A549 (cell line): ENCODE measurements around the gene CD200R1. TPM values are rescaled to one million over a fixed set of nuclear protein-coding genes. Genes with fewer than 3 reads are reported as not detected.

Source experiments
- ATAC-seq, 2 experiments: fragments of 200-7000 bp in 1 of 2; fragments of >200 bp in 1 of 2; cut with Nextera tagmentation in 1 of 2; cut with Tn5 transposase in 1 of 2; 3 replicates each; pipeline versions ENCODE4 v1.8.0 to v1.9.1; 2018 to 2020; ENCODE audit warnings: mild to moderate bottlenecking in 1 of 2, moderate library complexity in 1 of 2
- CTCF ChIA-PET: fragments of 300-600 bp; sonication (Branson Sonifier 250); formaldehyde crosslinking; extraction: SDS; loops from one replicate; lab custom pipeline; 2021; ENCODE audit warnings: antibody characterized with exemption, inconsistent platforms; lab: Yijun Ruan, JAX
- POLR2A ChIA-PET: fragments of 350-600 bp; formaldehyde crosslinking; extraction: SDS; loops from one replicate; lab custom pipeline; 2021; ENCODE audit warnings: antibody characterized with exemption, inconsistent platforms; lab: Yijun Ruan, JAX
- DNase-seq, 2 experiments: peaks; one replicate each; pipeline versions ENCODE4 v3.0.0 to v3.0.0-alpha.2; 2011 to 2016; ENCODE audit warnings: low read depth in 1 of 2, low spot score in 1 of 2
- FAIRE-seq: peaks from 2 replicates; lab custom pipeline; 2011; peaks lifted over from hg19 to GRCh38; lab: Jason Lieb, UNC
- H3K27ac ChIP-seq, 2 experiments: fragments of >200 bp; sonication (Bioruptor Twin); formaldehyde crosslinking; 3 replicates each; pipeline ENCODE4 v1.5.1; 2016 to 2017
- H3K4me1 ChIP-seq: fragments of >200 bp; sonication (Bioruptor Twin); formaldehyde crosslinking; 3 replicates; pipeline ENCODE4 v1.6.1; 2016
- H3K4me2 ChIP-seq: fragments of >200 bp; sonication (Bioruptor Twin); formaldehyde crosslinking; 3 replicates; pipeline ENCODE4 v1.6.1; 2016
- H3K4me3 ChIP-seq: fragments of >200 bp; sonication (Bioruptor Twin); formaldehyde crosslinking; 3 replicates; pipeline ENCODE4 v1.5.1; 2016
- H3K9me3 ChIP-seq: fragments of >200 bp; sonication (Bioruptor Twin); formaldehyde crosslinking; 3 replicates; pipeline ENCODE4 v1.6.1; 2016
- BHLHE40 ChIP-seq: IDR thresholded peaks from 2 replicates; pipeline ENCODE4 v1.6.1; 2012; ENCODE audit warnings: low read depth, low read length, inconsistent platforms
- CBX2 ChIP-seq: fragments of 200-600 bp; sonication (generic); IDR thresholded peaks from 2 replicates; pipeline ENCODE4 v1.6.1; 2016; ENCODE audit warnings: low read depth, mild to moderate bottlenecking, borderline replicate concordance
- CEBPB ChIP-seq, 2 experiments: fragments of >200 bp in 1 of 2; sonication (Bioruptor Twin) in 1 of 2; formaldehyde crosslinking in 1 of 2; IDR thresholded peaks; 2 replicates each; pipeline ENCODE4 v1.6.1; 2012 to 2016
- CHD2 ChIP-seq: fragments of 150-350 bp; IDR thresholded peaks from 2 replicates; pipeline ENCODE4 v1.6.1; 2014; ENCODE audit warnings: low read length; ENCODE audit not compliant: partially characterized antibody
- E2F6 ChIP-seq: IDR thresholded peaks from 2 replicates; pipeline ENCODE4 v1.6.1; 2012; ENCODE audit warnings: low read depth, borderline replicate concordance
- EHF ChIP-seq: fragments of 250-450 bp; sonication (Bioruptor Pico); IDR thresholded peaks from 2 replicates; pipeline ENCODE4 v1.5.0; 2020; ENCODE audit warnings: mild to moderate bottlenecking
- EHMT2 ChIP-seq: fragments of 200-600 bp; sonication (generic); IDR thresholded peaks from 2 replicates; pipeline ENCODE4 v1.6.1; 2016; ENCODE audit warnings: antibody characterized with exemption, low read depth, mild to moderate bottlenecking, moderate library complexity
- ESRRA ChIP-seq: fragments of 150-350 bp; IDR thresholded peaks from 2 replicates; pipeline ENCODE4 v1.6.1; 2014; ENCODE audit warnings: mild to moderate bottlenecking, low read length, borderline replicate concordance
- FOSB ChIP-seq: fragments of 250-450 bp; sonication (Bioruptor Pico); IDR thresholded peaks from 2 replicates; pipeline ENCODE4 v1.5.0; 2020; ENCODE audit warnings: mild to moderate bottlenecking, moderate library complexity
- FOSL2 ChIP-seq, 2 experiments: fragments of 450-650 bp in 1 of 2; fragments of >200 bp in 1 of 2; sonication (Bioruptor Twin) in 1 of 2; formaldehyde crosslinking; IDR thresholded peaks; 2 replicates each; pipeline versions ENCODE4 v1.5.0 to v1.6.1; 2016 to 2020; ENCODE audit warnings: mild to moderate bottlenecking in 1 of 2, moderate library complexity in 1 of 2
- FOXS1 ChIP-seq: fragments of 250-450 bp; sonication (Bioruptor Pico); IDR thresholded peaks from 2 replicates; pipeline ENCODE4 v1.5.0; 2020; ENCODE audit warnings: mild to moderate bottlenecking, moderate library complexity
- GATA3 ChIP-seq: IDR thresholded peaks from 2 replicates; pipeline ENCODE4 v1.6.1; 2012; ENCODE audit warnings: borderline replicate concordance
- HOXB13 ChIP-seq: fragments of 250-450 bp; sonication (Bioruptor Pico); IDR thresholded peaks from 2 replicates; pipeline ENCODE4 v1.5.0; 2020; ENCODE audit warnings: low read depth, mild to moderate bottlenecking, moderate library complexity
- HOXB5 ChIP-seq: fragments of 250-450 bp; sonication (Bioruptor Pico); IDR thresholded peaks from 2 replicates; pipeline ENCODE4 v1.5.0; 2020; ENCODE audit warnings: mild to moderate bottlenecking, moderate library complexity
- KDM5A ChIP-seq: fragments of 200-600 bp; sonication (generic); IDR thresholded peaks from 2 replicates; pipeline ENCODE4 v1.6.1; 2016; ENCODE audit warnings: antibody characterized with exemption, mild to moderate bottlenecking
- MAFK ChIP-seq: fragments of 450-650 bp; IDR thresholded peaks from 2 replicates; pipeline ENCODE4 v1.6.1; 2014; ENCODE audit not compliant: partially characterized antibody
- MAZ ChIP-seq: fragments of 150-350 bp; IDR thresholded peaks from 2 replicates; pipeline ENCODE4 v1.6.1; 2014; ENCODE audit warnings: antibody characterized with exemption, low read depth, low read length, borderline replicate concordance
- MYC ChIP-seq: IDR thresholded peaks from 2 replicates; pipeline ENCODE4 v1.6.1; 2012; ENCODE audit warnings: mild to moderate bottlenecking, inconsistent platforms, low read length, improper control_type of control experiment, borderline replicate concordance
- NFE2L2 ChIP-seq: fragments of 150-350 bp; conservative IDR thresholded peaks from 2 replicates; pipeline ENCODE4 v1.6.1; 2014; ENCODE audit warnings: low read length
- NR3C1 ChIP-seq: fragments of >200 bp; sonication (Bioruptor Twin); formaldehyde crosslinking; IDR thresholded peaks from 3 replicates; pipeline ENCODE4 v1.6.1; 2017
- POLR2A ChIP-seq: IDR thresholded peaks from 2 replicates; pipeline ENCODE4 v1.6.1; 2012; ENCODE audit warnings: mild to moderate bottlenecking, low read length
- RAD21 ChIP-seq, 2 experiments: fragments of >200 bp in 1 of 2; sonication (Bioruptor Twin) in 1 of 2; formaldehyde crosslinking in 1 of 2; IDR thresholded peaks in 1 of 2; conservative IDR thresholded peaks in 1 of 2; 2 replicates in 1 of 2; 3 replicates in 1 of 2; pipeline ENCODE4 v1.6.1; 2012 to 2018; ENCODE audit warnings: inconsistent platforms in 1 of 2
- RARB ChIP-seq: fragments of 250-450 bp; sonication (Bioruptor Pico); IDR thresholded peaks from 2 replicates; pipeline ENCODE4 v1.8.0; 2021; ENCODE audit warnings: mild to moderate bottlenecking, moderate library complexity
- RFX5 ChIP-seq: fragments of 450-650 bp; IDR thresholded peaks from 2 replicates; pipeline ENCODE4 v1.7.1; 2014; ENCODE audit warnings: antibody characterized with exemption, mild to moderate bottlenecking, moderate library complexity
- RNF2 ChIP-seq: fragments of 200-600 bp; sonication (generic); IDR thresholded peaks from 2 replicates; pipeline ENCODE4 v1.6.1; 2016; ENCODE audit warnings: low read depth, mild to moderate bottlenecking, antibody characterized with exemption, moderate library complexity, borderline replicate concordance
- SREBF2 ChIP-seq: fragments of 450-650 bp; IDR thresholded peaks from 2 replicates; pipeline ENCODE4 v1.6.1; 2014; ENCODE audit warnings: mild to moderate bottlenecking, moderate library complexity
- TP53 ChIP-seq: fragments of 250-450 bp; sonication (Bioruptor Pico); IDR thresholded peaks from 2 replicates; pipeline ENCODE4 v1.5.0; 2021; ENCODE audit warnings: mild to moderate bottlenecking, moderate library complexity
- ZC3H11A ChIP-seq: fragments of 450-650 bp; IDR thresholded peaks from 2 replicates; pipeline ENCODE4 v1.6.1; 2014; ENCODE audit warnings: antibody characterized with exemption, mild to moderate bottlenecking
- ZFP36 ChIP-seq: fragments of 450-650 bp; IDR thresholded peaks from 2 replicates; pipeline ENCODE4 v1.6.1; 2014; ENCODE audit warnings: borderline replicate concordance; ENCODE audit not compliant: partially characterized antibody
- ZSCAN20 ChIP-seq: fragments of 250-450 bp; sonication (Bioruptor Pico); IDR thresholded peaks from 2 replicates; pipeline ENCODE4 v1.8.0; 2022; ENCODE audit warnings: mild to moderate bottlenecking, moderate library complexity
- WGBS: methylation state at CpG from one replicate; pipeline ENCODE4 v1.1.6; 2017; ENCODE audit errors: missing lambda C conversion rate; 5-methylcytosine and 5-hydroxymethylcytosine counted together
- polyA plus RNA-seq, 4 experiments: library from polyadenylated mRNA; depleted of rRNA in 3 of 4; stranded (reverse); fragments of >200 nt; fragmentation: RNase III in 1 of 4; extraction: RNeasy Plus Mini Kit Qiagen cat#74134 plus additional on column Dnase treatment in 1 of 4; gene quantifications; 2 replicates in 3 of 4; 3 replicates in 1 of 4; pipeline ENCODE4 v1.2.3, GENCODE V29; 2011 to 2017
- TF ChIP-seq, protein P1 (sequence below): fragments of 200-600 bp; sonication (generic); IDR thresholded peaks from 2 replicates; pipeline ENCODE4 v1.6.1; 2016; ENCODE audit warnings: antibody characterized with exemption, mild to moderate bottlenecking, moderate library complexity
- TF ChIP-seq, protein P2 (sequence below): fragments of 450-650 bp; IDR thresholded peaks from 2 replicates; pipeline ENCODE4 v1.6.1; 2014; ENCODE audit warnings: antibody characterized with exemption
- TF ChIP-seq, protein P3 (sequence below): IDR thresholded peaks from 2 replicates; pipeline ENCODE4 v1.6.1; 2012

CD200R1 gene
- polyA plus RNA-seq, 2 of the 4 experiments (the other 2 are of a cell fraction): 0.08 to 0.12 TPM

GRCh38 chr3:113021471-113021870 lies 46.6 kb upstream of the CD200R1 start (continued):
- TF ChIP-seq CHD2: no peak
- no peak for TF ChIP-seq KDM5A
- no peak for TF ChIP-seq RAD21 (conservative IDR thresholded peaks at IDR 0.05 in 1 of 2, IDR thresholded peaks at IDR 0.05 in 1 of 2)
- TF ChIP-seq ZFP36: no peak

DNA sequence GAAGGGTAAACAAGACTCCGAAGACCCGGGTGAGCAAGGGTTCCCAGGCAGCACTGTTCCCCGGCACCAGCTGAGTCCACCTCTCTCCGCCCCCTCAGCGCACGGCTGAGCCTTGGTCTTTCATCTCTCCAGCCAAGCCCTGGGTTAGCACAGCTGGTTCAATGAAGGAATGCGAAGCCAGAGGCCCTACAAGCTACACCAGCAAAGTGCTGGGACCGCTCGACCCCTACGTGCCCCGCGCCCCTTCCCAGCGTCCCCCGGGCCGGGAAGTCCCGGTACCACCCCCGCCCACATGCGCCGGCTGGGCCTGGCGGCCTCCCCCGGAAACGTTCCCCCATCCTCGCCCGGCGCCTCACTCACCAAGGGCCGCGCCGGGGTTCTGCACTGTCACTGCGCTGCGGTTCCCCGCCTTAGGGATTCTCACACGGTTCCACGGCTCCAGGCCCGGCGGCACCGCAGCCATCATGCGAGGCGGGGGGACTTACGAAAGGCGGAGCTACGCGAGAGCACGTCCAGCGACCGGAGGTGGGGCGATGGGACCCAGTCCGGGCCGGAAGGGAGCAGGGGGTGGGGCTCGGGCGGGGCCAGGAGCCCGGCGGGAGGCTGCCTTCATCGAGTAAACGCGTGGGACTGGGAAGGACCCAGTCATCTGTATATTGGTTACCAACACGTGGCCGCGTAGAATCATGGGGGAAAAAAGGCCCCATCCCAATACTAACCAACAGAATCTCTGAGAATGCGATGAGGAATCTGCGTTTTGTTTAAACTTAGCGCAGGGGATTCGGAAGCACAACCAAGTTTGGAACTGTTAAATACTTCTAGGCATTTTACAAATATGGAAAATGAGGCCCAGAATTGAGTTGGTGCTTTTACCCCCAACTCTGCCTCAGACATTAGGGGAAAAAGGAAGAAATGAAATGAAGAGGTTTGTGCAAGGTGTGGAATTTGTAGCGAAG lies 44.6 kb upstream of the CD200R1 start:
- 18% methylated on average over 24 of the region's 63 CpGs for whole genome bisulfite sequencing
- ChIA-PET POLR2A (interaction anchor here (0.6 to 2.2 kb wide), 10 partner anchors 9 to 1262 kb away, joined by 3 to 13 read pairs (median 6); partner anchors contain the start of genes GTPBP8 and SPICE1), CTCF (interaction anchor here (1.0 to 2.1 kb wide), 7 partner anchors 9 to 376 kb away, joined by 3 to 8 read pairs (median 4); no protein-coding TSS in a partner anchor)
- H3K4me1 ChIP-seq: peaks cover 13% of the 10 kb centered on the region
- peak overlapping the region; percentile 89 for H3K4me2 ChIP-seq
- DNase-seq (peak; percentile 91 to 94), FAIRE-seq (no peak), ATAC-seq (peak; percentile 99)
- H3K9me3 ChIP-seq: no peaks in the 10 kb centered on the region
- H3K4me3 ChIP-seq: peak overlapping the region; percentile 90
- peak overlapping the region; percentile 97 to 98 for H3K27ac ChIP-seq
- no peak; the same call in 1 of the 2 replicates for TF ChIP-seq GATA3
- TF ChIP-seq NR3C1: no peak
- TF ChIP-seq BHLHE40: no peak
- TF ChIP-seq E2F6: peak; percentile 97
- peak; percentile 70; the same call in 1 of the 2 replicates for TF ChIP-seq FOXS1
- no peak for TF ChIP-seq SREBF2
- TF ChIP-seq HOXB5 (CRISPR knock-in tag): 0 out of 2 replicates have a peak, but pooled peaks have one; percentile 64
- no peak for TF ChIP-seq MAZ
- peak; percentile 96; the same call in 1 of the 2 replicates for TF ChIP-seq HOXB13
- TF ChIP-seq EHMT2: no peak
- TF ChIP-seq KDM5A: peak; percentile 40; the same call in 1 of the 2 replicates
- TF ChIP-seq RFX5: no peak
- 0 out of 2 replicates have a peak, but pooled peaks have one; percentile 51 for TF ChIP-seq POLR2A
- no peak for TF ChIP-seq ZC3H11A
- 0 out of 2 replicates have a peak, but pooled peaks have one; percentile 4 for TF ChIP-seq NFE2L2
- TF ChIP-seq FOSL2 (IDR thresholded peaks at IDR 0.05): no peak
- TF ChIP-seq FOSL2 (CRISPR knock-in tag; IDR thresholded peaks at IDR 0.05): no peak
- TF ChIP-seq RARB (CRISPR knock-in tag): no peak
- no peak for TF ChIP-seq CHD2
- peak; percentile 89 for TF ChIP-seq MYC
- TF ChIP-seq ESRRA: no peak
- no peak for TF ChIP-seq CEBPB (IDR thresholded peaks at IDR 0.05)
- TF ChIP-seq, protein P1, sequence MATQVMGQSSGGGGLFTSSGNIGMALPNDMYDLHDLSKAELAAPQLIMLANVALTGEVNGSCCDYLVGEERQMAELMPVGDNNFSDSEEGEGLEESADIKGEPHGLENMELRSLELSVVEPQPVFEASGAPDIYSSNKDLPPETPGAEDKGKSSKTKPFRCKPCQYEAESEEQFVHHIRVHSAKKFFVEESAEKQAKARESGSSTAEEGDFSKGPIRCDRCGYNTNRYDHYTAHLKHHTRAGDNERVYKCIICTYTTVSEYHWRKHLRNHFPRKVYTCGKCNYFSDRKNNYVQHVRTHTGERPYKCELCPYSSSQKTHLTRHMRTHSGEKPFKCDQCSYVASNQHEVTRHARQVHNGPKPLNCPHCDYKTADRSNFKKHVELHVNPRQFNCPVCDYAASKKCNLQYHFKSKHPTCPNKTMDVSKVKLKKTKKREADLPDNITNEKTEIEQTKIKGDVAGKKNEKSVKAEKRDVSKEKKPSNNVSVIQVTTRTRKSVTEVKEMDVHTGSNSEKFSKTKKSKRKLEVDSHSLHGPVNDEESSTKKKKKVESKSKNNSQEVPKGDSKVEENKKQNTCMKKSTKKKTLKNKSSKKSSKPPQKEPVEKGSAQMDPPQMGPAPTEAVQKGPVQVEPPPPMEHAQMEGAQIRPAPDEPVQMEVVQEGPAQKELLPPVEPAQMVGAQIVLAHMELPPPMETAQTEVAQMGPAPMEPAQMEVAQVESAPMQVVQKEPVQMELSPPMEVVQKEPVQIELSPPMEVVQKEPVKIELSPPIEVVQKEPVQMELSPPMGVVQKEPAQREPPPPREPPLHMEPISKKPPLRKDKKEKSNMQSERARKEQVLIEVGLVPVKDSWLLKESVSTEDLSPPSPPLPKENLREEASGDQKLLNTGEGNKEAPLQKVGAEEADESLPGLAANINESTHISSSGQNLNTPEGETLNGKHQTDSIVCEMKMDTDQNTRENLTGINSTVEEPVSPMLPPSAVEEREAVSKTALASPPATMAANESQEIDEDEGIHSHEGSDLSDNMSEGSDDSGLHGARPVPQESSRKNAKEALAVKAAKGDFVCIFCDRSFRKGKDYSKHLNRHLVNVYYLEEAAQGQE: no peak
- no peak for TF ChIP-seq RNF2
- TF ChIP-seq, protein P2, sequence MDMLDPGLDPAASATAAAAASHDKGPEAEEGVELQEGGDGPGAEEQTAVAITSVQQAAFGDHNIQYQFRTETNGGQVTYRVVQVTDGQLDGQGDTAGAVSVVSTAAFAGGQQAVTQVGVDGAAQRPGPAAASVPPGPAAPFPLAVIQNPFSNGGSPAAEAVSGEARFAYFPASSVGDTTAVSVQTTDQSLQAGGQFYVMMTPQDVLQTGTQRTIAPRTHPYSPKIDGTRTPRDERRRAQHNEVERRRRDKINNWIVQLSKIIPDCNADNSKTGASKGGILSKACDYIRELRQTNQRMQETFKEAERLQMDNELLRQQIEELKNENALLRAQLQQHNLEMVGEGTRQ: peak; percentile 67
- no peak for TF ChIP-seq CBX2
- TF ChIP-seq RAD21 (conservative IDR thresholded peaks at IDR 0.05 in 1 of 2, IDR thresholded peaks at IDR 0.05 in 1 of 2): no peak
- peak; percentile 77; the same call in 1 of the 2 replicates for TF ChIP-seq ZSCAN20 (CRISPR knock-in tag)
- 0 out of 2 replicates have a peak, but pooled peaks have one; percentile 23 for TF ChIP-seq FOSB (CRISPR knock-in tag)
- TF ChIP-seq MAFK: no peak
- peak; percentile 88 for TF ChIP-seq EHF
- TF ChIP-seq TP53 (CRISPR knock-in tag): 0 out of 2 replicates have a peak, but pooled peaks have one; percentile 54
- TF ChIP-seq, protein P3, sequence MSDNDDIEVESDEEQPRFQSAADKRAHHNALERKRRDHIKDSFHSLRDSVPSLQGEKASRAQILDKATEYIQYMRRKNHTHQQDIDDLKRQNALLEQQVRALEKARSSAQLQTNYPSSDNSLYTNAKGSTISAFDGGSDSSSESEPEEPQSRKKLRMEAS: peak; percentile 98
